Loucy (cell line): ENCODE results near the gene TLE3.
A peak's percentile ranks its signal among the peaks of the same experiment; 100 is the strongest.

Experiments
- H2AFZ ChIP-seq: fragments of 200-600 bp; sonication (generic); 2 replicates; pipeline ENCODE4 v1.6.0; 2016; ENCODE audit warnings: antibody characterized with exemption, mild to moderate bottlenecking, low read length, moderate library complexity
- H3F3A ChIP-seq: fragments of 200-600 bp; 2 replicates; pipeline ENCODE4 v1.6.0; 2016; ENCODE audit warnings: antibody characterized with exemption, low read depth, mild to moderate bottlenecking
- H3K27me3 ChIP-seq: fragments of 200-600 bp; sonication (generic); 2 replicates; pipeline ENCODE4 v1.6.1; 2014; ENCODE audit warnings: low read length, mild to moderate bottlenecking; ENCODE audit not compliant: insufficient read depth, poor library complexity, severe bottlenecking
- H3K36me3 ChIP-seq: fragments of 200-600 bp; sonication (generic); 2 replicates; pipeline ENCODE4 v1.6.1; 2016; ENCODE audit warnings: low read length; ENCODE audit not compliant: insufficient read depth
- H3K4me1 ChIP-seq: fragments of 200-600 bp; sonication (generic); 2 replicates; pipeline ENCODE4 v1.5.1; 2014; ENCODE audit warnings: low read length, mild to moderate bottlenecking; ENCODE audit not compliant: insufficient read depth, poor library complexity, severe bottlenecking
- H3K4me2 ChIP-seq: fragments of 200-600 bp; sonication (generic); 2 replicates; pipeline ENCODE4 v1.6.0; 2014; ENCODE audit warnings: antibody characterized with exemption, low read length, low read depth, mild to moderate bottlenecking; ENCODE audit not compliant: poor library complexity, severe bottlenecking
- H3K4me3 ChIP-seq: fragments of 200-600 bp; sonication (generic); 2 replicates; pipeline ENCODE4 v1.5.1; 2014; ENCODE audit warnings: low read length, mild to moderate bottlenecking, mixed read lengths; ENCODE audit not compliant: poor library complexity, severe bottlenecking
- H3K79me2 ChIP-seq: fragments of 200-600 bp; sonication (generic); 2 replicates; pipeline ENCODE4 v1.6.1; 2014; ENCODE audit warnings: low read length; ENCODE audit not compliant: insufficient read depth
- H3K9ac ChIP-seq: fragments of 200-600 bp; sonication (generic); 2 replicates; pipeline ENCODE4 v1.6.0; 2014; ENCODE audit warnings: mild to moderate bottlenecking, low read depth, low read length, moderate library complexity; ENCODE audit not compliant: poor library complexity, severe bottlenecking
- H3K9me2 ChIP-seq: fragments of 200-600 bp; sonication (generic); replicated peaks from 2 replicates; pipeline ENCODE4 v1.6.1; 2016; ENCODE audit warnings: low read depth, low read length, mixed read lengths
- H3K9me3 ChIP-seq: fragments of 200-600 bp; sonication (generic); 2 replicates; pipeline ENCODE4 v1.6.1; 2014; ENCODE audit warnings: mild to moderate bottlenecking, antibody characterized with exemption, low read length, low read depth; ENCODE audit not compliant: insufficient read depth
- H4K20me1 ChIP-seq: fragments of 200-600 bp; sonication (generic); 2 replicates; pipeline ENCODE4 v1.6.0; 2014; ENCODE audit warnings: antibody characterized with exemption, low read length, mild to moderate bottlenecking; ENCODE audit not compliant: insufficient read depth, poor library complexity, severe bottlenecking
- EZH2phosphoT487 ChIP-seq: fragments of 200-600 bp; IDR thresholded peaks from 2 replicates; pipeline ENCODE4 v1.6.1; 2018; ENCODE audit warnings: antibody characterized with exemption, mild to moderate bottlenecking, moderate library complexity, borderline replicate concordance
- TF ChIP-seq, protein P1 (sequence below): fragments of 200-600 bp; sonication (generic); conservative IDR thresholded peaks from 2 replicates; pipeline ENCODE4 v1.5.1; 2014; ENCODE audit warnings: mild to moderate bottlenecking, antibody characterized with exemption, low read length

TLE3 gene

DNA sequence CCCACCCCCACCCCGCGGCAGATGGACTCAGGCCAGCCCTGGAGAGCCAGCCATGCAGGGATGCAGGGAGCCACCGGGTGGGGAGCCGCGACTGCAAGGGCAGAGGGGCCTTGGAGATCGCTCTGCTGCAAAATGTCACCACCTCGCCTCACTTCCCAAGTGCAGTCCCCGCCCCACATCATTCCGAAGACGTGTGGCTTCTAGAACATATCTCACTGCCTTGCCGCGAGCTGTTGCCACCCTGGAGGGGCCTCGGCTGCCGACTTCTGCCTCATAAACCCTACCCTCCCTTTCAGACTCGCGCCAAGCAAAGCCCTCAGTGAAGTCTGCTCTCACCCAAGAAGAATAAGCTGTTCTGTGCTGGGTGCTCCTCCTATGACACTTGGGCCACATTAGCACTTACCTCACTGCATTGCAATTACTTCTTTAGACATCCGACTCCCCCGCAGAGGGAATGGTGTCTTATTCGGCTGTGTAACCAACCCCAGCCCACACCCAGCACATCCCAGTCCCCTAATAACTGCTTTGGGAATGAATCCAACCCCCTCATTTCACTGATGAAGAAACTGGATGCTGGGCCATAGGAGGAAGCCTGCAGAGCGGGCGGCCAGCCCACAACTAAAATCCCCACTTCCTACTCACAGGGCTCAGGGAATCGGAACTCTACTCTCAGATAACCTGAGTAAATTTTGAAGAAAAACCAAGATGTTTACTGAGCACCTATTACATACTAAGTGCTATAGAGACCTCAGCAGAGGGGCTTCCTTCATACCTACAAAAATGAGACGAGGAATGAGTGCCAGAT, 8.6 kb downstream of the TLE3 start:
- peaks cover 72% of the 10 kb centered on the region; the same call in 1 of the 2 replicates for H3K36me3 ChIP-seq
- peaks cover 97% of the 10 kb centered on the region for H4K20me1 ChIP-seq

DNA sequence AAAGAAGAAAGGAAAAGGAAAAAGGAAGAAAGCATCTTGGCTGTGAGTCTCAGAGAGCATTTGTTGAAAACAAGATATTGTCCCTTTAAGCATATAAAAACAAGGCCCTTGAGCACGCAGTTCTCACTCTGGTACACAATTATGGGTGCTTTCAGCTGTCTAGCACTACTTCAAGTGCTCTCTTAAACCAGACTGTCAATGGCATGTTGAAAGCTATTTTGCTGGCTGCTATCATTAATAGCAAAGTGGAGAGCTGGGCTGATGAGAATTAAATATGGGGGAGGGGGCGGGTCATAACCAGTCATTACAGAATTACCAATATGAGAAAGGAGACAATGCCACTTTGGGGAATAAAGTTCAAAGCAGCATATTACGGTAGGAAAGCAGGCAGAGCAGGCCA, 9.3 kb downstream of the TLE3 start:
- H3K9me3 ChIP-seq: no peaks in the 10 kb centered on the region

More for the DNA sequence above, 8.6 kb downstream of the TLE3 start:
- TF ChIP-seq, protein P1, sequence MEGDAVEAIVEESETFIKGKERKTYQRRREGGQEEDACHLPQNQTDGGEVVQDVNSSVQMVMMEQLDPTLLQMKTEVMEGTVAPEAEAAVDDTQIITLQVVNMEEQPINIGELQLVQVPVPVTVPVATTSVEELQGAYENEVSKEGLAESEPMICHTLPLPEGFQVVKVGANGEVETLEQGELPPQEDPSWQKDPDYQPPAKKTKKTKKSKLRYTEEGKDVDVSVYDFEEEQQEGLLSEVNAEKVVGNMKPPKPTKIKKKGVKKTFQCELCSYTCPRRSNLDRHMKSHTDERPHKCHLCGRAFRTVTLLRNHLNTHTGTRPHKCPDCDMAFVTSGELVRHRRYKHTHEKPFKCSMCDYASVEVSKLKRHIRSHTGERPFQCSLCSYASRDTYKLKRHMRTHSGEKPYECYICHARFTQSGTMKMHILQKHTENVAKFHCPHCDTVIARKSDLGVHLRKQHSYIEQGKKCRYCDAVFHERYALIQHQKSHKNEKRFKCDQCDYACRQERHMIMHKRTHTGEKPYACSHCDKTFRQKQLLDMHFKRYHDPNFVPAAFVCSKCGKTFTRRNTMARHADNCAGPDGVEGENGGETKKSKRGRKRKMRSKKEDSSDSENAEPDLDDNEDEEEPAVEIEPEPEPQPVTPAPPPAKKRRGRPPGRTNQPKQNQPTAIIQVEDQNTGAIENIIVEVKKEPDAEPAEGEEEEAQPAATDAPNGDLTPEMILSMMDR: no peak
- no peak for TF ChIP-seq EZH2phosphoT487
- Histone ChIP-seq H3K9ac (peak overlapping the region; percentile 10), H3K9me2 (no peaks in the 10 kb centered on the region), H3K27me3 (no peaks in the 10 kb centered on the region), H3F3A (no peaks in the 10 kb centered on the region), H2AFZ (no peak overlapping the region), H3K4me3 (peak overlapping the region; percentile 30), H3K79me2 (peaks cover 99% of the 10 kb centered on the region), H3K9me3 (no peaks in the 10 kb centered on the region), H3K4me1 (peaks cover 80% of the 10 kb centered on the region), H3K4me2 (peak overlapping the region; percentile 96)

DNA sequence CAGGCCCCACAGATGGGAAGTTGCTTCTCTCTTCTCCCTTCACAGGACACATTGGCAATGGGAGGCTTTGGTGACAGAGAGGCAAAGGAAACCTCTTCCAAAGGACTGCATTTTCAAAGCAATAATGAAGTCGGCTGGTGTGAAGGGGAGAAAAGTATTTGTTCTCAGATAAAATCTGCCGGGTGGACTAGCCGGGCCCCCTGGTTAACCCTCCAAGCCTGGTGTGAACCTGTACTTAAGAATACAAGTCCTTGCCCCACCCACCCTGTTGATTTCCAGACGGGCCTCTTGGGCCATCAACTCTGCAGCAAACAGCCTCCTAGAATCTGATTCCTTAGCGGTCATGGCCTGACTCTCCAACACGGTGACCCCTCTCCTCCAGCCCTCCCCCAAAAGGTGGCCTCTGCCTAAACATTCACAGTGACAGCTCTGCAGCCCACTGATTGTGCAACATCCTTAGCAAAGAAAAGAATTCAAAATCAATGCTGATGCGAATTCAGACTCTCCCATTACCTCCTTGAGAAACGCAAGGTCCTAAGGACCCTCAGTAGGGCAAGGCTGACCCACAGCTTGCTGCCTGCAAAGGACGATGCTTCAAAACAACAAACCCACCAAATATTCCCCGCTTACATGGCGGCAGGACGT, 9.9 kb downstream of the TLE3 start:
- Histone ChIP-seq H3K9ac (no peak overlapping the region), H3K79me2 (peaks cover 99% of the 10 kb centered on the region), H3K9me3 (no peaks in the 10 kb centered on the region), H4K20me1 (peaks cover 97% of the 10 kb centered on the region), H3F3A (no peaks in the 10 kb centered on the region), H3K9me2 (no peaks in the 10 kb centered on the region), H3K27me3 (no peaks in the 10 kb centered on the region), H3K36me3 (peaks cover 78% of the 10 kb centered on the region; the same call in 1 of the 2 replicates), H3K4me2 (peak overlapping the region; percentile 36), H2AFZ (no peak overlapping the region), H3K4me3 (no peak overlapping the region), H3K4me1 (peaks cover 71% of the 10 kb centered on the region)
- no peak for TF ChIP-seq EZH2phosphoT487

More for the DNA sequence above, 9.3 kb downstream of the TLE3 start:
- Histone ChIP-seq H4K20me1 (peaks cover 97% of the 10 kb centered on the region), H3K9me2 (no peaks in the 10 kb centered on the region), H3K27me3 (no peaks in the 10 kb centered on the region), H3K79me2 (peaks cover 99% of the 10 kb centered on the region), H3K4me2 (peak overlapping the region; percentile 38), H3K9ac (no peak overlapping the region), H3K4me3 (no peak overlapping the region), H3K4me1 (peaks cover 77% of the 10 kb centered on the region), H3K36me3 (peaks cover 73% of the 10 kb centered on the region; the same call in 1 of the 2 replicates), H3F3A (no peaks in the 10 kb centered on the region), H2AFZ (no peak overlapping the region)
- TF ChIP-seq EZH2phosphoT487: no peak
- TF ChIP-seq, protein P1: no peak
